ENCODE measurements around the gene MAPK4.

DNA sequence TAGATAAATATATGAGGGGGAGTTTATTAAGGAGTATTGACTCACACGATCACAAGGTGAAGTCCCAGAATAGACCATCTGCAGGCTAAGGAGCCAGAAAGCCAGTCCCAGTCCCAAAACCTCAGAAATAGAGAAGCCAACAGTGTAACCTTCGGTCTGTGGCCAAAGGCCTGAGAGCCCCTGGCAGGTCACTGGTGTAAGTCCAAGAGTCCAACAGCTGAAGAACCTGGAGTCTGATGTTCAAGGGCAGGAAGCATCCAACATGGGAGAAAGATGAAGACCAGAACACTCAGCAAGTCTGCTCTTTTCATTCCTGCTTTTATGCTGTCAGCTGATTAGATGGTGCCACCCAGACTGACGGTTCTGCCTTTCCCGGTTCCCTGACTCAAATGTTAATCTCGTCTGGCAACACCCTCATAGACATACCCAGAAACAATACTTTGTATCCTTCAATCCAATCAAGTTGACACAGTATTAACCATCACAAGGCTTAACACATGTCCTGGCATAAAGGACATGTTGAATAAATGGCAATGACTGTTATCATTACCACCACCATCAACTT lies 56.7 kb downstream of the MAPK4 start:
- TF ChIP-seq, protein P1, sequence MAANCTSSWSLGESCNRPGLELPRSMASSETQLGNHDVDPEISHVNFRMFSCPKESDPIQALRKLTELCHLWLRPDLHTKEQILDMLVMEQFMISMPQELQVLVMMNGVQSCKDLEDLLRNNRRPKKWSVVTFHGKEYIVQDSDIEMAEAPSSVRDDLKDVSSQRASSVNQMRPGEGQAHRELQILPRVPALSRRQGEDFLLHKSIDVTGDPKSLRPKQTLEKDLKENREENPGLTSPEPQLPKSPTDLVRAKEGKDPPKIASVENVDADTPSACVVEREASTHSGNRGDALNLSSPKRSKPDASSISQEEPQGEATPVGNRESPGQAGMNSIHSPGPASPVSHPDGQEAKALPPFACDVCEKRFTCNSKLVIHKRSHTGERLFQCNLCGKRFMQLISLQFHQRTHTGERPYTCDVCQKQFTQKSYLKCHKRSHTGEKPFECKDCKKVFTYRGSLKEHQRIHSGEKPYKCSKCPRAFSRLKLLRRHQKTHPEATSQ (tag by site-specific recombination; IDR thresholded peaks at IDR 0.05): no peak
- no peak for TF ChIP-seq ZNF571 (tag by site-specific recombination; IDR thresholded peaks at IDR 0.05)
- TF ChIP-seq, protein P2, sequence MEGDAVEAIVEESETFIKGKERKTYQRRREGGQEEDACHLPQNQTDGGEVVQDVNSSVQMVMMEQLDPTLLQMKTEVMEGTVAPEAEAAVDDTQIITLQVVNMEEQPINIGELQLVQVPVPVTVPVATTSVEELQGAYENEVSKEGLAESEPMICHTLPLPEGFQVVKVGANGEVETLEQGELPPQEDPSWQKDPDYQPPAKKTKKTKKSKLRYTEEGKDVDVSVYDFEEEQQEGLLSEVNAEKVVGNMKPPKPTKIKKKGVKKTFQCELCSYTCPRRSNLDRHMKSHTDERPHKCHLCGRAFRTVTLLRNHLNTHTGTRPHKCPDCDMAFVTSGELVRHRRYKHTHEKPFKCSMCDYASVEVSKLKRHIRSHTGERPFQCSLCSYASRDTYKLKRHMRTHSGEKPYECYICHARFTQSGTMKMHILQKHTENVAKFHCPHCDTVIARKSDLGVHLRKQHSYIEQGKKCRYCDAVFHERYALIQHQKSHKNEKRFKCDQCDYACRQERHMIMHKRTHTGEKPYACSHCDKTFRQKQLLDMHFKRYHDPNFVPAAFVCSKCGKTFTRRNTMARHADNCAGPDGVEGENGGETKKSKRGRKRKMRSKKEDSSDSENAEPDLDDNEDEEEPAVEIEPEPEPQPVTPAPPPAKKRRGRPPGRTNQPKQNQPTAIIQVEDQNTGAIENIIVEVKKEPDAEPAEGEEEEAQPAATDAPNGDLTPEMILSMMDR (tag by site-specific recombination; IDR thresholded peaks at IDR 0.05): no peak
- no peak for TF ChIP-seq ZNF324 (tag by site-specific recombination; IDR thresholded peaks at IDR 0.05)
- TF ChIP-seq, protein P3, sequence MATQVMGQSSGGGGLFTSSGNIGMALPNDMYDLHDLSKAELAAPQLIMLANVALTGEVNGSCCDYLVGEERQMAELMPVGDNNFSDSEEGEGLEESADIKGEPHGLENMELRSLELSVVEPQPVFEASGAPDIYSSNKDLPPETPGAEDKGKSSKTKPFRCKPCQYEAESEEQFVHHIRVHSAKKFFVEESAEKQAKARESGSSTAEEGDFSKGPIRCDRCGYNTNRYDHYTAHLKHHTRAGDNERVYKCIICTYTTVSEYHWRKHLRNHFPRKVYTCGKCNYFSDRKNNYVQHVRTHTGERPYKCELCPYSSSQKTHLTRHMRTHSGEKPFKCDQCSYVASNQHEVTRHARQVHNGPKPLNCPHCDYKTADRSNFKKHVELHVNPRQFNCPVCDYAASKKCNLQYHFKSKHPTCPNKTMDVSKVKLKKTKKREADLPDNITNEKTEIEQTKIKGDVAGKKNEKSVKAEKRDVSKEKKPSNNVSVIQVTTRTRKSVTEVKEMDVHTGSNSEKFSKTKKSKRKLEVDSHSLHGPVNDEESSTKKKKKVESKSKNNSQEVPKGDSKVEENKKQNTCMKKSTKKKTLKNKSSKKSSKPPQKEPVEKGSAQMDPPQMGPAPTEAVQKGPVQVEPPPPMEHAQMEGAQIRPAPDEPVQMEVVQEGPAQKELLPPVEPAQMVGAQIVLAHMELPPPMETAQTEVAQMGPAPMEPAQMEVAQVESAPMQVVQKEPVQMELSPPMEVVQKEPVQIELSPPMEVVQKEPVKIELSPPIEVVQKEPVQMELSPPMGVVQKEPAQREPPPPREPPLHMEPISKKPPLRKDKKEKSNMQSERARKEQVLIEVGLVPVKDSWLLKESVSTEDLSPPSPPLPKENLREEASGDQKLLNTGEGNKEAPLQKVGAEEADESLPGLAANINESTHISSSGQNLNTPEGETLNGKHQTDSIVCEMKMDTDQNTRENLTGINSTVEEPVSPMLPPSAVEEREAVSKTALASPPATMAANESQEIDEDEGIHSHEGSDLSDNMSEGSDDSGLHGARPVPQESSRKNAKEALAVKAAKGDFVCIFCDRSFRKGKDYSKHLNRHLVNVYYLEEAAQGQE (tag by site-specific recombination; IDR thresholded peaks at IDR 0.05): no peak
- TF ChIP-seq PRDM4 (tag by site-specific recombination; IDR thresholded peaks at IDR 0.05): no peak
- no peak for TF ChIP-seq ZBTB20 (tag by site-specific recombination; IDR thresholded peaks at IDR 0.05)

Measured in HEK293 (cell line).